GM12878 (cell line): ENCODE results near the gene IFI27L2. TPM values are rescaled to one million over a fixed set of nuclear protein-coding genes. Genes with fewer than 3 reads are reported as not detected.

Experiments used
- ATAC-seq: fragments of 200-7000 bp; cut with Tn5 transposase; 3 replicates; pipeline ENCODE4 v1.9.1; 2020; ENCODE audit warnings: mild to moderate bottlenecking, moderate library complexity
- BruUV-seq: library from RNA; stranded (reverse); fragments of 400-500 nt; replicated peaks from 2 replicates; lab custom pipeline; 2021; lab: Mats Ljungman, UMichigan
- CTCF ChIA-PET: fragments of 300-600 bp; sonication (Branson Sonifier 250); formaldehyde crosslinking; extraction: SDS; loops from one replicate; lab custom pipeline; 2021; ENCODE audit warnings: inconsistent platforms; lab: Yijun Ruan, JAX
- POLR2A ChIA-PET: fragments of 350-600 bp; formaldehyde crosslinking; extraction: SDS; loops from one replicate; lab custom pipeline; 2021; ENCODE audit warnings: inconsistent platforms; lab: Charles Lee
- RAD21 ChIA-PET: fragments of 300-600 bp; sonication (Branson Sonifier 250); formaldehyde crosslinking; loops from one replicate; lab custom pipeline; 2023; ENCODE audit warnings: antibody characterized with exemption; ENCODE audit not compliant: unreplicated experiment; lab: Charles Lee
- SMC1A ChIA-PET: fragments of 300-600 bp; sonication (Branson Sonifier 250); formaldehyde crosslinking; loops from one replicate; lab custom pipeline; 2023; ENCODE audit not compliant: unreplicated experiment, uncharacterized antibody; lab: Charles Lee
- DNase-seq: peaks from one replicate; pipeline ENCODE4 v3.0.0-alpha.2; 2011; ENCODE audit warnings: low read depth, low spot score
- FAIRE-seq: peaks from 3 replicates; lab custom pipeline; 2011; peaks lifted over from hg19 to GRCh38; lab: Jason Lieb, UNC
- H2AFZ ChIP-seq: 2 replicates; pipeline ENCODE4 v1.6.0; 2011; ENCODE audit warnings: low read depth, low read length, control low read depth; ENCODE audit not compliant: control insufficient read depth
- H3K27ac ChIP-seq: 2 replicates; pipeline ENCODE4 v1.5.1; 2011; ENCODE audit warnings: control low read depth; ENCODE audit not compliant: control insufficient read depth, insufficient read depth
- H3K27me3 ChIP-seq, 2 experiments: replicated peaks in 1 of 2; 2 replicates each; pipeline versions ENCODE4 v1.6.0 to v1.6.1; 2011; ENCODE audit warnings: low read length in 1 of 2; ENCODE audit not compliant: control insufficient read depth in 2 of 2, insufficient read depth in 2 of 2
- H3K36me3 ChIP-seq, 2 experiments: 2 replicates each; pipeline ENCODE4 v1.5.1; 2011; ENCODE audit warnings: low read length in 1 of 2; ENCODE audit not compliant: control insufficient read depth in 2 of 2, insufficient read depth in 2 of 2
- H3K4me1 ChIP-seq: 2 replicates; pipeline ENCODE4 v1.6.1; 2011; ENCODE audit warnings: mild to moderate bottlenecking, low read length, moderate library complexity, mixed read lengths; ENCODE audit not compliant: control insufficient read depth, insufficient read depth
- H3K4me2 ChIP-seq: 2 replicates; pipeline ENCODE4 v1.6.0; 2011; ENCODE audit warnings: control low read depth; ENCODE audit not compliant: control insufficient read depth, insufficient read depth
- H3K4me3 ChIP-seq: fragments of 200-600 bp; sonication (generic); 2 replicates; pipeline ENCODE4 v1.5.1; 2016
- H3K79me2 ChIP-seq: 2 replicates; pipeline ENCODE4 v1.6.0; 2011; ENCODE audit warnings: low read length; ENCODE audit not compliant: control insufficient read depth, insufficient read depth
- H3K9ac ChIP-seq: 2 replicates; pipeline ENCODE4 v1.8.0; 2011; ENCODE audit warnings: low read length, control low read depth, mixed read lengths; ENCODE audit not compliant: control insufficient read depth, insufficient read depth
- H3K9me3 ChIP-seq: replicated peaks from 3 replicates; pipeline ENCODE4 v1.5.1; 2011; ENCODE audit warnings: mild to moderate bottlenecking, low read length; ENCODE audit not compliant: control insufficient read depth, insufficient read depth
- H4K20me1 ChIP-seq: 2 replicates; pipeline ENCODE4 v1.6.0; 2011; ENCODE audit not compliant: control insufficient read depth, insufficient read depth
- CEBPZ ChIP-seq: fragments of 150-350 bp; IDR thresholded peaks from 2 replicates; pipeline ENCODE4 v1.6.1; 2016; ENCODE audit warnings: low read depth, low read length
- CREM ChIP-seq: IDR thresholded peaks from 2 replicates; pipeline ENCODE4 v1.6.1; 2014; ENCODE audit warnings: antibody characterized with exemption, low read depth
- FOS ChIP-seq: IDR thresholded peaks from 3 replicates; pipeline ENCODE4 v1.6.1; 2011; ENCODE audit warnings: borderline replicate concordance; ENCODE audit not compliant: insufficient read length; ENCODE audit errors: extremely low read depth
- IKZF2 ChIP-seq, 2 experiments: fragments of 450-650 bp; IDR thresholded peaks; 2 replicates each; pipeline ENCODE4 v1.6.1; 2017; ENCODE audit warnings: mild to moderate bottlenecking in 2 of 2, moderate library complexity in 2 of 2
- KDM1A ChIP-seq: fragments of 200-600 bp; sonication (generic); IDR thresholded peaks from 2 replicates; pipeline ENCODE4 v1.6.1; 2016; ENCODE audit warnings: borderline replicate concordance
- KLF5 ChIP-seq: fragments of 450-650 bp; IDR thresholded peaks from 2 replicates; pipeline ENCODE4 v1.6.1; 2014; ENCODE audit warnings: mild to moderate bottlenecking; ENCODE audit not compliant: partially characterized antibody
- MTA2 ChIP-seq: fragments of 450-650 bp; IDR thresholded peaks from 2 replicates; pipeline ENCODE4 v1.6.1; 2016; ENCODE audit warnings: low read depth, mild to moderate bottlenecking, moderate library complexity
- MYB ChIP-seq: fragments of 150-350 bp; IDR thresholded peaks from 2 replicates; pipeline ENCODE4 v1.6.1; 2014; ENCODE audit warnings: mild to moderate bottlenecking, low read depth, low read length, borderline replicate concordance
- POLR2AphosphoS5 ChIP-seq: IDR thresholded peaks from 2 replicates; pipeline ENCODE4 v1.6.1; 2011; ENCODE audit warnings: mild to moderate bottlenecking, low read length, inconsistent platforms
- SKIL ChIP-seq: fragments of 450-650 bp; IDR thresholded peaks from 2 replicates; pipeline ENCODE4 v1.6.1; 2017; ENCODE audit warnings: mild to moderate bottlenecking, low read depth, inconsistent platforms; ENCODE audit not compliant: poor library complexity, severe bottlenecking
- TCF7 ChIP-seq: IDR thresholded peaks from 2 replicates; pipeline ENCODE4 v1.6.1; 2014; ENCODE audit warnings: antibody characterized with exemption, borderline replicate concordance
- ZBTB33 ChIP-seq: fragments of 450-650 bp; IDR thresholded peaks from 2 replicates; pipeline ENCODE4 v1.6.1; 2017; ENCODE audit warnings: mild to moderate bottlenecking
- ZZZ3 ChIP-seq: IDR thresholded peaks from 2 replicates; pipeline ENCODE4 v1.6.1; 2011; ENCODE audit warnings: low read depth; ENCODE audit not compliant: control insufficient read depth, insufficient read length
- WGBS: methylation state at CpG from one replicate; pipeline ENCODE4 v1.1.6; 2016; ENCODE audit warnings: low lambda C conversion rate; ENCODE audit not compliant: insufficient replicate concordance, insufficient coverage; ENCODE audit errors: missing lambda C conversion rate; 5-methylcytosine and 5-hydroxymethylcytosine counted together
- in situ Hi-C: fragments of 300-500 bp; cut with MboI; formaldehyde crosslinking; loops from 9 replicates; pipeline ENCODE4 v1.14.3; 2018; ENCODE audit warnings: mixed read lengths
- intact Hi-C: fragments of 100-400 bp; cut with micrococcal nuclease; formaldehyde crosslinking; loops from one replicate; pipeline ENCODE4 v1.14.2; 2022; ENCODE audit not compliant: unreplicated experiment
- polyA plus RNA-seq, 11 experiments: library from polyadenylated mRNA; depleted of rRNA in 4 of 11; unstranded in 6 of 11; stranded (reverse) in 5 of 11; fragments of >200 nt; fragmentation: Nextera tagmentation in 4 of 11; fragmentation: Illumina TruSeq in 1 of 11; extraction: Ambion mirVana in 4 of 11; extraction: Trizol in 1 of 11; gene quantifications; 1 replicate in 1 of 11; 2 replicates in 10 of 11; pipeline versions ENCODE4 v1.2.1 to v1.2.3, GENCODE V29; 2011 to 2016; ENCODE audit warnings: inconsistent platforms in 2 of 11, missing spikeins in 2 of 11, low read depth in 1 of 11
- total RNA-seq, 4 experiments: library from RNA; depleted of rRNA in 3 of 4; stranded (reverse); fragments of >200 nt in 3 of 4; fragmentation: Illumina TruSeq in 1 of 4; extraction: Trizol in 1 of 4; gene quantifications; 2 replicates each; pipeline versions ENCODE4 v1.2.1 to v1.2.3, GENCODE V29; 2013 to 2021
- TF ChIP-seq, protein P1 (sequence below): IDR thresholded peaks from 2 replicates; pipeline ENCODE4 v1.6.1; 2012; ENCODE audit warnings: low read depth, low read length, improper control_type of control experiment

Gene IFI27L2
- total and polyA plus RNA-seq, 10 of the 15 experiments (the other 5 are each of a cell fraction or from before 2014, with no cell fraction given): 26.6 to 134 (median 60.3) TPM

DNA sequence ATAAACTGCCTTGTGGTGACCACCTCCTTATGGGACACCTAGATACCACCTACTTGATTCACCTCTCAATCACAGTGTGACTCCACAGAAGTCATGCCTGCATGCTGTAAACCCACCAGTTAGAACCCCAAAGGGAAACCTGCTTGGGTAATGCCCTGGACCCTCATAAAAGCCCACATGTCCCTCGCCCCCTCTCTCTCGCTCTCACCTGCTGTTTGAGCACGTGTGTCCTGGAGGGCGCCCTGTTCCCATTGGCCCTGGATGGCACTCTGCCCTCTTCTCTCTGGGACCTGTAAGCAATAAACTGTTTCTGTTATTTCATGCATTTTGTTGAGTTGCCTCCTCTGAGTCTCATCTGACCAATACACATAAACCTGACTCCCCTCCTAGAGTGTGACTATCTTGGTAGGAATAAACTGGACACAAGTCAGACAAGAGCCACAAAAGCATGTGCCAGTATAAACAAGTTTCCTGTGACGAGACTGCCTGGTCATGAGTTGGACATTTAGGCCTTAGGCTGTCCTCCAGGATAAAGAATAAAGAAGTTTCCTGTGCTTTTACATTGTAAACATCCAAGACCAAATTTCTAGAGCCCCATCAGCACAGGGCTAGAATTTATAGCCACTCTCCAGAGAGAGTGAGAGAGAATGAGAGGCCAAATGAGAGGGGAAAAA is 8.6 kb downstream of the IFI27L2 start:
- ChIA-PET RAD21 (no interaction called here), CTCF (no interaction called here)
- in situ Hi-C loops: no loop called here
- TF ChIP-seq, protein P1, sequence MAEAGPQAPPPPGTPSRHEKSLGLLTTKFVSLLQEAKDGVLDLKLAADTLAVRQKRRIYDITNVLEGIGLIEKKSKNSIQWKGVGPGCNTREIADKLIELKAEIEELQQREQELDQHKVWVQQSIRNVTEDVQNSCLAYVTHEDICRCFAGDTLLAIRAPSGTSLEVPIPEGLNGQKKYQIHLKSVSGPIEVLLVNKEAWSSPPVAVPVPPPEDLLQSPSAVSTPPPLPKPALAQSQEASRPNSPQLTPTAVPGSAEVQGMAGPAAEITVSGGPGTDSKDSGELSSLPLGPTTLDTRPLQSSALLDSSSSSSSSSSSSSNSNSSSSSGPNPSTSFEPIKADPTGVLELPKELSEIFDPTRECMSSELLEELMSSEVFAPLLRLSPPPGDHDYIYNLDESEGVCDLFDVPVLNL: no peak
- TF ChIP-seq CEBPZ (no peak), KLF5 (no peak), ZZZ3 (no peak), MYB (no peak), SKIL (no peak), KDM1A (no peak), POLR2AphosphoS5 (no peak), IKZF2 (IDR thresholded peaks at IDR 0.05) (no peak), CREM (no peak), TCF7 (no peak), FOS (no peak), ZBTB33 (no peak), MTA2 (no peak)

More for the DNA sequence above, 8.6 kb downstream of the IFI27L2 start:
- Histone ChIP-seq H3K36me3 (no peaks in the 10 kb centered on the region), H3K79me2 (no peaks in the 10 kb centered on the region), H3K4me3 (no peak overlapping the region), H3K9me3 (no peaks in the 10 kb centered on the region; the same call in 2 of the 3 replicates), H3K27me3 (peaks cover 0 to 2% of the 10 kb centered on the region in 2 experiments; a peak in 3 of 4 replicates), H3K4me1 (no peaks in the 10 kb centered on the region), H4K20me1 (no peaks in the 10 kb centered on the region), H3K27ac (no peak overlapping the region), H3K9ac (no peak overlapping the region), H3K4me2 (no peak overlapping the region), H2AFZ (no peak overlapping the region)
- ATAC-seq: no peak
- intact Hi-C loops: no loop called here
- WGBS: 21% methylated on average over 5 of the region's 5 CpGs
- DNase-seq: no peak
- ChIA-PET SMC1A (interaction anchor here (1.1 kb wide), 1 partner anchor 11 kb away, joined by 5 read pairs; no protein-coding TSS in a partner anchor), POLR2A (no interaction called here)
- no peak for FAIRE-seq
- BruUV-seq: no TSS peak
